Measurements from ENCODE around the gene OSER1. TPM values are rescaled to one million over a fixed set of nuclear protein-coding genes. Genes with fewer than 3 reads are reported as not detected.

The OSER1 gene
- total and polyA plus RNA-seq, 12 donors = 16.4 to 37.3 (median 31.0) TPM

- Histone ChIP-seq H3K9me3 (no peaks in the 10 kb centered on the region), H3K4me1 (peaks cover 6 to 58% (median 21%) of the 10 kb centered on the region in 9 donors), H3K36me3 (no peaks in the 10 kb centered on the region), H3K27ac (peak overlapping the region; percentile 79 to 98 (median 93)), H3K27me3 (peaks cover 0 to 32% (median 0%) of the 10 kb centered on the region in 7 donors), H3K4me3 (peak overlapping the region; percentile 20 to 73 (median 60))
- 4 to 16% methylated on average over 14 of the region's 14 CpGs for WGBS, 2 donors
- intact Hi-C loops (cut with DNase I) = loop anchor here in 7 of 10 donors (1.0 to 10.0 kb wide), 7 partner anchors 34 to 432 kb away; no protein-coding TSS in a partner anchor
- no peak for DNase-seq
- TF ChIP-seq, protein P1, sequence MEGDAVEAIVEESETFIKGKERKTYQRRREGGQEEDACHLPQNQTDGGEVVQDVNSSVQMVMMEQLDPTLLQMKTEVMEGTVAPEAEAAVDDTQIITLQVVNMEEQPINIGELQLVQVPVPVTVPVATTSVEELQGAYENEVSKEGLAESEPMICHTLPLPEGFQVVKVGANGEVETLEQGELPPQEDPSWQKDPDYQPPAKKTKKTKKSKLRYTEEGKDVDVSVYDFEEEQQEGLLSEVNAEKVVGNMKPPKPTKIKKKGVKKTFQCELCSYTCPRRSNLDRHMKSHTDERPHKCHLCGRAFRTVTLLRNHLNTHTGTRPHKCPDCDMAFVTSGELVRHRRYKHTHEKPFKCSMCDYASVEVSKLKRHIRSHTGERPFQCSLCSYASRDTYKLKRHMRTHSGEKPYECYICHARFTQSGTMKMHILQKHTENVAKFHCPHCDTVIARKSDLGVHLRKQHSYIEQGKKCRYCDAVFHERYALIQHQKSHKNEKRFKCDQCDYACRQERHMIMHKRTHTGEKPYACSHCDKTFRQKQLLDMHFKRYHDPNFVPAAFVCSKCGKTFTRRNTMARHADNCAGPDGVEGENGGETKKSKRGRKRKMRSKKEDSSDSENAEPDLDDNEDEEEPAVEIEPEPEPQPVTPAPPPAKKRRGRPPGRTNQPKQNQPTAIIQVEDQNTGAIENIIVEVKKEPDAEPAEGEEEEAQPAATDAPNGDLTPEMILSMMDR (IDR thresholded peaks at IDR 0.05) = no peak
- peak in 5 of 8 donors; percentile 0 to 24 (median 1) for ATAC-seq
Observed at GRCh38 chr20:44186674-44187053, 23.9 kb downstream of the OSER1 start.

- no peaks in the 10 kb centered on the region for H3K36me3 ChIP-seq
- WGBS, 2 donors = 55 to 63% methylated on average over 14 of the region's 14 CpGs
- TF ChIP-seq, protein P1 (IDR thresholded peaks at IDR 0.05) = no peak
- intact Hi-C loops (cut with DNase I) = loop anchor here in 7 of 10 donors (2.0 to 10.0 kb wide), 6 partner anchors 34 to 431 kb away; no protein-coding TSS in a partner anchor
- DNase-seq (peak; percentile 20 to 21), ATAC-seq (peak in 6 of 8 donors; percentile 1 to 43 (median 18))
- peak overlapping the region; percentile 79 to 98 (median 93) for H3K27ac ChIP-seq
- peaks cover 0 to 32% (median 0%) of the 10 kb centered on the region in 7 donors for H3K27me3 ChIP-seq
- peak overlapping the region; percentile 20 to 73 (median 60) for H3K4me3 ChIP-seq
- peaks cover 6 to 62% (median 21%) of the 10 kb centered on the region in 9 donors for H3K4me1 ChIP-seq
- H3K9me3 ChIP-seq = no peaks in the 10 kb centered on the region
Observed at GRCh38 chr20:44186201-44186600, 24.4 kb downstream of the OSER1 start.

- no peak for DNase-seq
- ATAC-seq = no peak
- Histone ChIP-seq H3K27me3 (peaks cover 0 to 37% (median 0%) of the 10 kb centered on the region in 7 donors), H3K4me3 (peak overlapping the region; percentile 20 to 73 (median 60)), H3K36me3 (no peaks in the 10 kb centered on the region), H3K9me3 (no peaks in the 10 kb centered on the region), H3K27ac (peak overlapping the region in 5 of 10 donors; percentile 92 to 97 (median 96)), H3K4me1 (peaks cover 6 to 65% (median 21%) of the 10 kb centered on the region in 9 donors)
- WGBS, 2 donors = 62 to 75% methylated on average over 4 of the region's 4 CpGs
- TF ChIP-seq, protein P1 (IDR thresholded peaks at IDR 0.05) = no peak
- intact Hi-C loops (cut with DNase I) = loop anchor here in 5 of 10 donors (5.0 to 10.0 kb wide), 3 partner anchors 33 to 431 kb away; no protein-coding TSS in a partner anchor
Observed at GRCh38 chr20:44185574-44185973, 25.0 kb downstream of the OSER1 start.

GRCh38 chr20:44183282-44183681 lies 27.3 kb downstream of the OSER1 start:
- TF ChIP-seq, protein P1 (IDR thresholded peaks at IDR 0.05) = no peak
- ATAC-seq = no peak
- DNase-seq = no peak
- Histone ChIP-seq H3K9me3 (no peaks in the 10 kb centered on the region), H3K27me3 (peaks cover 0 to 41% (median 0%) of the 10 kb centered on the region in 7 donors), H3K4me3 (peak overlapping the region in 9 of 10 donors; percentile 26 to 73 (median 60)), H3K27ac (peak overlapping the region in 9 of 10 donors; percentile 0 to 97 (median 88)), H3K4me1 (peaks cover 0 to 64% (median 20%) of the 10 kb centered on the region in 9 donors), H3K36me3 (no peaks in the 10 kb centered on the region)
- intact Hi-C loops (cut with DNase I) = loop anchor here in 3 of 10 donors (5.0 to 10.0 kb wide), 3 partner anchors 41 to 428 kb away; no protein-coding TSS in a partner anchor
- 47 to 61% methylated on average over 7 of the region's 7 CpGs for WGBS, 2 donors
